ENCODE results near the gene ESYT3.

Gene ESYT3

GRCh38 chr3:138440121-138440521 is 5.7 kb downstream of the ESYT3 start:
- no peak for DNase-seq (ENCODE audit: extremely low spot score)
- ChIA-PET POLR2A (no interaction called here), CTCF (interaction anchor here (1.1 kb wide), 1 partner anchor 11 kb away, joined by 4 read pairs; no protein-coding TSS in a partner anchor)
- TF ChIP-seq CTCF (IDR thresholded peaks at IDR 0.05; ENCODE audit: control extremely low read depth, extremely low read depth, low read depth, missing control alignments), result no peak

- no peak for TF ChIP-seq CTCF (IDR thresholded peaks at IDR 0.05; ENCODE audit: control extremely low read depth, extremely low read depth, low read depth, missing control alignments)
- ChIA-PET POLR2A (no interaction called here), CTCF (no interaction called here)
- no peak for DNase-seq (ENCODE audit: extremely low spot score)
These were observed 6.2 kb downstream of the ESYT3 start for GRCh38 chr3:138440596-138440995.

- ChIA-PET POLR2A (no interaction called here), CTCF (no interaction called here)
- DNase-seq (ENCODE audit: extremely low spot score), result no peak
- TF ChIP-seq CTCF (IDR thresholded peaks at IDR 0.05; ENCODE audit: control extremely low read depth, extremely low read depth, low read depth, missing control alignments), result no peak
These were observed 6.8 kb downstream of the ESYT3 start for GRCh38 chr3:138441256-138441655.

GRCh38 chr3:138441742-138442141 is 7.3 kb downstream of the ESYT3 start:
- ChIA-PET POLR2A (no interaction called here), CTCF (no interaction called here)
- no peak for TF ChIP-seq CTCF (IDR thresholded peaks at IDR 0.05; ENCODE audit: control extremely low read depth, extremely low read depth, low read depth, missing control alignments)
- no peak for DNase-seq (ENCODE audit: extremely low spot score)

GRCh38 chr3:138442433-138442832 is 8.0 kb downstream of the ESYT3 start:
- POLR2A ChIA-PET, result no interaction called here
- DNase-seq (ENCODE audit: extremely low spot score), result no peak
- no peak for TF ChIP-seq CTCF (IDR thresholded peaks at IDR 0.05; ENCODE audit: control extremely low read depth, extremely low read depth, low read depth, missing control alignments)
- CTCF ChIA-PET, result interaction anchor here (2.0 kb wide), 1 partner anchor 25 kb away, joined by 6 read pairs; no protein-coding TSS in a partner anchor

GRCh38 chr3:138443091-138443490 is 8.7 kb downstream of the ESYT3 start:
- CTCF ChIA-PET, result interaction anchor here (2.0 kb wide), 1 partner anchor 26 kb away, joined by 6 read pairs; no protein-coding TSS in a partner anchor
- DNase-seq (ENCODE audit: extremely low spot score), result no peak
- no peak for TF ChIP-seq CTCF (IDR thresholded peaks at IDR 0.05; ENCODE audit: control extremely low read depth, extremely low read depth, low read depth, missing control alignments)
- POLR2A ChIA-PET, result no interaction called here

Data from GM10248 (cell line).